HG03066 (cell line): ENCODE results near the gene IL1RAPL1.

Experiments used
- ATAC-seq: cut with Tn5 transposase; IDR thresholded peaks from one replicate; pipeline ENCODE4 v1.9.1; 2021; ENCODE audit warnings: low read depth; ENCODE audit not compliant: unreplicated experiment

Gene IL1RAPL1

DNA sequence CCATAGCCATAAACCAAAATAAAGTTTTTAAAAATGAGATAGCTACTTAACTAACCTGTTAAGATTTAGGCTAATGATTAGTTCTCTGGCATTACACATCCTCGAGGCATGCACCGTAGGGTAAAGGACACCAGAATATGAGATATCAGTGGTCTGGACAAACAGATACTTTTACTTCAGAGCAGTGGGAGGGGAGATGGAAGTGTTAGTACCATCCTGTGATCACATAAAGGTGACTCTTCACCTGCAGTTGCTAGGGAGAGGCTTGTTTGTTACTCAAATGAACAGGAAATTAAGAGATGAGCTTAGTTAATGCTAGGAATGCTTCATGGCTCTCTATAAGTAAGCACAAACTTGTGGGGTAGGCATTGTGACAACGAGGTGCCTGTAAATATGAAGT is 1003.7 kb downstream of the IL1RAPL1 start:
- ATAC-seq = no peak

DNA sequence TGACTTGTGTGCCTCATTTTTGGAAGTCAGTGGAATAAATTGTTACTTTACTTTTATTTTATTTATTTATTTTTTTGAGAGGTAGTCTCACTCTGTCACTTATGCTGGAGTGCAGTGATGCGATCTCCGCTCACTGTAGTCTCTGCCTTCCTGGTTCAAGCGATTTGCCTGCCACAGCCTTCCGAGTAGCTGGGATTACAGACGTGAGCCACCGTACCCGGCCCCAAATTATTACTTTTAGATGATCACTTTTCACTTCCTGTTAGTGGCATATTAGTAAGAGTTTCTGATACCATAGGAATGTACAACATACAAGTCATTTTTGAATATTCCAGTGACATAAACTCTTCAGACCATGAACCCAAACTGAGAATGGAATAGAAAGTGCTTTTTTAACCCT is 1017.1 kb downstream of the IL1RAPL1 start:
- ATAC-seq = no peak

DNA sequence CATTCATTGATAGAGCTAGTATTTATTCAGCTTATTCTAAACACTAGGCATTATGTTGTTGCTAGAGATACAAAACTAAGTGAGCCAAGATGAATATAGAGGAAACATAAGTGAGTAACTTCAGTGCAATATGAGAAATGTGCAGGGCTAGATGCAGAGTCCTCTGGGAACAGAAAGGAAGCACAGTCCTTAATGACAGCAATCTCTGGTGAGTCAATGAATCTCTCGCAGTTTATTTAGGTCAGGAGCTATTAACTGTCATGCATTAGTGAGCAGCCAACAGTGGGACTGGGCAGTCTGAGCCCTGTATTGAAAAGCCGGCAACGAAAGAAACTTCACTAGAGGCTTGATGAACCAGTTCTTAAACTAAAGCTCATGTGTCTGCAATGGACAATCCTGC is 1030.0 kb downstream of the IL1RAPL1 start:
- no peak for ATAC-seq

DNA sequence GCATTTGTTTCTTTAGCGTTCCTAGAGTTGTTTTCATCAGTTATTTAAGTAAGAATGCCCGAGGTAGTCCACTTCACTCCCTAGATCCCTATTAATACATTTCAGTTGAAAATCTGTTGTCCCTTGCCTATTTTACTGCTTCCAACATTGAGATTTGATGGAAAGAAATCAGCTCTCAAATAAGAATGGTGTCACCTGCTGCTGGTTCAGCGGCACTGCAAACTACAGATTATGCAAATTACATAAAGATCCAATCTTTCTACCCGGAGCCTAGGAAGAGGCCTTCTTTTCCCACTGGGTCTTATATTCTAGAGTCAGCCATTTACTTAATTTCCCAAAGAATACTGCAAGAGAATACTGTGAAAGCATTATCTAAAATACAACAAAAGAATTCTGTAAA is 1030.5 kb downstream of the IL1RAPL1 start:
- no peak for ATAC-seq

DNA sequence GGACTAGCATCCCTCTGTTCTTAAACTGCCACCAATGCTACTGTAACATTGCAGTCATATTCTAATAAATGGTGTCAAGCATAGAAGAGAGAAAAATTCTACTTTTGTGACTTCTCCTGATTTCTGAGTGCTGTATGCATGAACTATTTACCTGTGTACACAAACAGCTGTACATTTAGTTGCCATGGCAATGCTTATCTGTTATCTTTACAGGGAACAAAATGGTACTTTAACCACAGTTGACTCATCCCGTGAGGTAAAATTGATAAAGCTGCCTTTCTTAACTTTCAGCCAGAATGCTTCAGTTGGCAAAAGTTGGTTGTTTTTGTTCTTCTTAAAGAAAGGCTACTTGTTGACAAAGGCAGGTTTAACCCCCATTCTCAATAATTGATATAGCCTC is 1040.6 kb downstream of the IL1RAPL1 start:
- no peak for ATAC-seq

DNA sequence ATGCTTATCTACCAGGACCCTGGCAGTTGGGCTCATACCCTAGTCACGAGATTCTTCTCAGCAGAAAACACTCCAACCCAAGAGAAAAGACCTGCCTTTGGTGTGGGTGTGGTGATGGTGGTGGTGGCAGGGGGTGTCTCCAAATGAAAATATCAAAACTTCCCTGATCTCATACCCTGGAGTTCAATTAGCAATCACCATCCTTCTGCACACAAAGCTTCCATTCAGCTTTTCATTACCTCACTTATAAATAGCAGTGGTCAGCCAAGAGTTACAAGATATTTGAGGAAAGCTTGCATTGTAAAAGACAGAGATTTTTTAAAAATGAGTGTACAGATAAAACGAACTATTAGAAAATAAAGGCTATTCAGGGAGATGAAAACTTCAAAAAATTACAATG is 1047.3 kb downstream of the IL1RAPL1 start:
- ATAC-seq = no peak

DNA sequence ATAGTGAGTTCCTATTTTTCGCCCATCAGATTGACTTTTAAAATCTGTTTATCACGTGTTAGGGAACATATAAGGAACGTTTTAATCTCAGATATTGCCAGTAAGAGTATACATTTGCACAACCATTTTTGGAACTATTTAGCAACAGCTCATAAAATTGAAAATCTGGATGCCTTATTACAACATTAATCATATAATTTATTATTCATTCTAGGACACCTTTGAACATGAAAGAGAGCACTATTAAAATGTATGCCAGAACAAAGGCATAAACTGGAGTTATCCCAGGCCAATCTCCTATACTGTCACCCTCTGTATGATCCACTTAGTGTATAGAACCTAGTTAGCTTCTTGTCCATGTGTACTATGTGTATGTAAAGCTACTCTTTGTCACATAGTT is 1049.1 kb downstream of the IL1RAPL1 start:
- no peak for ATAC-seq

DNA sequence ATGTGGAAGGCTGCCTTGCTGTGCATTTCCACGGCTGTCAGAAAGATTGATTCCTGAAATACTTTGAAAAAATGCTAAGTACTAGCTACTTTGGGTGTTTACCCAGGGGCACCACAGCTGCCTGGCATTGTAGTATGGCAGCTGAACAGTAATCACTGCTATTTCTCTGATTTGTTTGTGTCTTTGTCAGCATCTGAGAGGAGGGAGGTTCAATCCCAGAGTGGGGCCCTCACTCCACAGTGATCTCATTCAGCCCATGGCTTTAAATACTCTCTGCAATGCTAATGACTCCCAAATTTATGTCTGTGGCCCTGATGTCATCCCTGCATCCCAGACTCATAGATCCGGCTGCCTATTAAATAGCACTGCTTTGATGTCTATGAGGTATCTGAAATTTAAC is 1052.9 kb downstream of the IL1RAPL1 start:
- no peak for ATAC-seq

DNA sequence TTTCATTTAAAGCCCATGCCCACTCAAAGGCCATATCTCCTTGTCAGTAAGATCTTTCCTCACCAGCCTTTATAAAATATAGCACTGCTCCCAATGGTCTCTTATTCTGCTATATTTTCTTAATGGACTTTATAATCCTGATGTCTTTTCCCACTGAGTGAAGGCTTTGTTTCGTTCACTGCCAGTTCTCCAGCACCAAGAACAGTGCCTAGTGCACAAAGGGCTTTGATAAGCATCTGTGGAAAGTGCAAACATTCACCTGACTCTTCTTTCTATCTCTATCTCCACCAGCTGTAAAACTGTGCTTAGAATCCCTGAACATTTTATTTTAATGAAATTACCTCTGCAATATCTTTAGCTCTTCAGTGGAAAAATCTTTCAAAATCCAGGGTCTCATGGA is 1054.2 kb downstream of the IL1RAPL1 start:
- ATAC-seq = no peak

DNA sequence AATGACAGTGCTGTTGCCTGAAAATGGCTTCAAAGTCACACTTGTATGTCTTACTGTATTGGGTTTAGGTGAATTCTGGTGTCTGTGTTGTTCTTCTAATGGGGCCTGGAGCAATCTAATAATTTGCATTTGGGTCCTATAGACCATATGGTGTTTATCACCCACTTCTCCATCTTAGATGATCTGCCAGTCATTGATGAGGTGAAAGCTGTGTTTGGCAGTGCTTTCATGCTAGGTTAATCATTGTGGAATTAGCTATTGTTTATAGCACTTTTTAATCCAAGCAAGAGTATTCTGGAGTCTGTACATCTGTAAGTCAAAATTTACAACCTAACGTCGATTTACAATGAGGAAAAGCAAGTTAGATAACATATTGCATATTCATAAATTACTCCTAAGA is 1055.9 kb downstream of the IL1RAPL1 start:
- no peak for ATAC-seq

DNA sequence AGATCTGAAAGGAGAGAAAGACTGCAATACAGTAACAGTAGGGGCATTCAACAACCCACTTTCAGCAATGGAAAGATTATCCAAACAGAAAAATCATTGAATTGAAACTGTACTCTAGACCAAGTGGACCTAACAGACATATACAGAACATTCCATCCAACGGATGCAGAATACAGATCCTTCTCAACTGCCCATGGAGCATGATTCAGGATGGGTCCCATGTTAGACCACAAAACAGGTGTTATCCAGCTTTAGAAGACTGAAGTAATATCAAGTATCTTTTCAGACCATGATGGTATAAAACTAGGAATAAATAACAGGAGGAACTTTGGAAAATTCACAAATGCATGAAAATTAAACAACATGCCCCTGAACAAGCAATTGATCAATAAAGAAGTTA is 1060.9 kb downstream of the IL1RAPL1 start:
- ATAC-seq = no peak

DNA sequence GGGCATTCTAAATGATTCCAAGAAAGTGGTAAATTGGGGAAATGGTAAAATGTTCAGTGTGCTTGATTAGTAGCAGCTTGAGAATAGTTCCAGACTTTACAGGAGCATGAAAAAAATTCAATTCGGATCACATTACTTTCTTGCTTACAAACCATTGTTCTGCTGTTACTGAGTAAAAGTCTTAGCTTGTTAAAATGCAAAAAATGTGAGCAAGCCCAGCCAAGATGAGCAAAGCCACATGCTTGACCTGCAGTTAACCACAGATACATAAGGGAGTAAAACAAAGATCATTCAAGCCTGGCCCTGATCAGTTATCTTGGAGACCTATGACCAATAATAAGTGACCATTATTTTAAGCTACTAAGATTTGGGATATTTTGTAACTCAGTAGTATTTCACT is 1065.2 kb downstream of the IL1RAPL1 start:
- ATAC-seq = no peak

DNA sequence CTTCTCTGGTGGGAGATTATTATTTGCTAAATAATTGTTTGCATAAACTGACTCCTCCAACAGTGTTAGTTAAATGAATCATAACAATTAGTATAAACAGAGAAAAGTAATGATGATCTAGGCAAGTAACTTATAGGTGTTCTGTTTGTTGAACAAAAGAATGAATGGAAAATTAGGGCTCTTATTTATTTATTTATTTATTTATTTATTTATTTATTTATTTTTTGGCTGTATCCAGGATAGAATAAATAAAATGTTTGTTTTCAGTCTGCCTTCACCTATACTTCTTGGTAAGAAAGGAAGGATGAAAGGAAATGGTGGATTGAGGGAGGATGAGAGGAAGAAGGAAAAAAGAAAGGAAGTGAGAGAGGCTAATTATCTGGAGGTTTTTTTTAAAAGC is 1066.5 kb downstream of the IL1RAPL1 start:
- no peak for ATAC-seq

DNA sequence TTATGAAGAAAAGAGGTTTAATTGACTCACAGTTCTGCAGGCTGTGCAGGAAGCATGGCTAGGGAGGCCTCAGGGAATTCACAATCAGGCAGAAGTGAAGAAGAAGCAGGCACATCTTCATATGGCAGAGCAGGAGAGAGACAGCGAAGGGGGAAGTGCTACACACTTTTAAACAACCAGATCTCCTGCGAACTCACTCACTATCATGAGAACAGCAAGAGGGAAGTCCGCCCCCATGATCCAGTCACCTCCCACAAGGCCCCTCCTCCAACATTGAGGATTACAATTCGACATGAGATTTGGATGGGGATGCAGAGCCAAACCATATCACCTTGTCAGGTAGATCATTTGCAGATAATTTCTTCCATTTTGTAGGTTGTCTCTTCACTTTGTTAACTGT is 1072.7 kb downstream of the IL1RAPL1 start:
- ATAC-seq = no peak

DNA sequence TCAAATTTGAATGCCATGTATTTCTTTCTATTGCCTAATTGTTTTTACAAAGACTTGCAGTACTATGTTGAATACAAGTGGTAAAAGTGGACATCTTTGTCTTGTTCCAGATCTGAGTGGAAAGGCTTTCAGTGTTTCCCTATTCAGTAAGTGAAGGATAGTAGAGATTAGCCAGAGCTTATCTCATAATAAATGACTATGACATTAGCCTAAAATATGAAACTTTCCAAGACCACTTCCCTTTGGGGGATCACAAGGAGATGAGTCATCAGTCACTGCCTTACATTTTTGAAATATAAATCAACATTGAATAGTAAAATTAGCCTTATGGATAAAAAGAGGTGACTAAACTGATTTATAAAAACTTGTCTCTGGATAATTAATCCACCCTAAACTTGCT is 1074.0 kb downstream of the IL1RAPL1 start:
- no peak for ATAC-seq

DNA sequence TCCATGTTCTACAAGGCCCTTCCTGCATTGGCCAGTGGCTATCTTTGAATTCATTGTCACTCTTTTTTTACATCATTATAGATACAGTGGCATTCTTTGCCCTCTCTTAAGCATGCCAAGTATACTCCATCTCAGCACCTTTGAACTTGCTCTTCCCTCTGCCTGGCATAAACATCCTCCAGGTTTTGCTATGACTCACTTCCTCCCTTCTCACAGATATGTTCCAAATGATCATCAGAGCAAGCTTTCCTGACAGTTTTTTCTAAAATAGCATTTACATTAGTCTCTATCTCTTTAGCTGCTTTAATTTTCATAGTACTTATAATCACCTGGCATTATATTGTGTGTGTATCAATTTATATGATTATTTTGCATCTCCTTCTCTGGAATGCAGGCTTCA is 1074.9 kb downstream of the IL1RAPL1 start:
- ATAC-seq = no peak

DNA sequence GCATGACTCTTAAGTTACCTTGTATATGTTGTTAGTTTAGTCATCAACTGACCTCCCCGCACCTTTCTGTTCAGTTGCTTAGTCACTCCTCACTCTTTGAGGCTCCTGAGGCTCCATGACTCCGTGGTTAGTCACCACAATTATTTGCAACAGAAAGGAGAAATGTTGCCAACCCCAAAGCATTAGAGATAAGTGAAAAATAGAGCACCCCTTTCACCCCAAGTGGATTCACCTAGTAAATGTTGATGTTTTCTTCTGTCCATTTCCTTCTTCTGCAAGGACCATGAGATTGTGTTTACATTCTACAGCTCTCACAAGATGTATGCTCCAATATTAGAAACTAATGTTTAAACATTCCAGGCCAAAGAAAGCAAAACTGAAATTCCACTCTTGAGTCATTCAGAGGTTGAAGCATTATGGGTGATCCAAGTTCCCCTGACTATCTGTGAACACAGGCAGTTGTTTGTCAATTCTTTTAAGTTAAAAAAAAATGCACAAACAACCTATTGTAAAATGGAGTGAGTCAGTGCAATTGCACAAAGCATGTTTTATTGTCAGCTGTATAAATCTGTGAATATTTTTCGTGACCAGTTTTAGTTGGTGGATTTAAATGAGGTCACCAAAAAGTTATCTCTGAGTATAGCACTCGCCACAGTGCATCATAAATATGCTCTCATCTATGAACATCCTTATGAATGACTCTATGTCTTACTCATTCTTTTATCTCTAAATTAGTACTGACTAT is 1075.7 kb downstream of the IL1RAPL1 start:
- ATAC-seq = peak; percentile 61

DNA sequence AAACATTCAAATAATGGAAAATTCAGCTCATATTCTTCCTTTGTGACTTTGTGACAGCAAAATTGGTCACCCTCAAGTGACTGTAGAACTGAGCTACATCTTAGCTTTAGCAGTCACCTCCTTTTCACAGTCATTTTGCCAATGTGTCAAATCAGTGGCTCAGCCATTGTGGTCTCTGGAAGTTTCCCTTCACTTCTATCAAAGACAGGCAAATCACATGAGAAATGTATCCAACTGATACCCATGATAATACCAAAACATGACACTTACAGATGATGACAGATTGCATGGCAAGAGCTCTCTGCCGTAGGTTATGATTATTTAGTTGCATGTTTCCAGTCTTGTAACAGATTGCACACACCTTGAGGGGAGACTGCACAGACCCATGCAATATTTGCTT is 1078.3 kb downstream of the IL1RAPL1 start:
- no peak for ATAC-seq

DNA sequence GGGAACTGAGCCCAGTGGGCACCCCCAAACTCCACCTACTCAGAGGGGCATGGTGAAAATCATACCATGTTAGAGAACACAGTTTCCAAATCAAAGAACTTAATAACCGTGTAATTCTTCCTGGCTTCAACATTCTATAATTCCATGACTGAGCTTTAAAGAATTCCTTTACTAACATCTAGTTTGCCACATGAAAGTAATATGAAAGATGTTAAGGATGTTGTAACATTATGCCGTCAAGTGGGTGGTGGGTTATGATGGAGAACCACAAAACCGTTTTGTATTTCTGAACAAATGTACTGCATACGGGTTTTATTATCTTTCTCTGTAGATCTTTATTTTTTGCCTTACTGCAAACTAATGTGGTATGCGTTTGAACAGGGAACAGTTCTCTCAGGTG is 1079.1 kb downstream of the IL1RAPL1 start:
- ATAC-seq = no peak

DNA sequence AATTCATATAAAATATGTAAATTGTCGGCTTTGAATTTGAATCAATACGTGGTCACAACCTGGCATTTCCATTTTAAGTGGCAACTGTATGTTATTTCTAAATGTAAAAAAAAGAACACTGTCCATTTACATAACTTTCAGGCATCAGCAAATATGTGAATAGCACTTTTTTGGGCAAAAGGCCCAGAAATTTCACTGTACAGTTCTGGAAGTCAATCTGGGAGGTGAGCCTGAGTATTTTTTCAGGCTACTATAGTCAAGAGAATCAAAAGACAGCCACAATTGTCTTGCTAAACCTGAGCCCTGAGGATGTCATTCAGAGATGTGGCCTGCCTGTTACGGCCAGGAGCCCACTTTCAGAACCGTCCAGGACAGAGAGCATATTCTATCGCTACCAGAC is 1084.2 kb downstream of the IL1RAPL1 start:
- ATAC-seq = no peak

DNA sequence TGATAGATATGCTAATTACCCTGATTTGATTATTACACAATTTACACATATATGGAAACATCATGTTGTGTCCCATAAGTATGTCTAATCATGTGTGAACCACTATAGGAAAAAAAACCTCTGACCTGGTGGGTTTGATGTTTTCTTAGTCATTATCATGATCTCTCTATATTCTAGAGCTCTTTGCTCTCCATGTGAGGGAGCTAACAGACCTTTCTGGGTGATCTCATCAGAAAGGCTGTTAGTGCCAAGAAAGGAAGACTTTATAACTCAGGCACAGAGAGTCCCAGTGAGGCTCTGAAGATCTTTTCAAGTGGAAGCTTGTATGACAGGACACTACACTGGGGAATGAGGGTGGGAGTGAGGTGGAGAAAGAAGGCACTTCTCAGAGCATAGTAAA is 1100.4 kb downstream of the IL1RAPL1 start:
- ATAC-seq = no peak

DNA sequence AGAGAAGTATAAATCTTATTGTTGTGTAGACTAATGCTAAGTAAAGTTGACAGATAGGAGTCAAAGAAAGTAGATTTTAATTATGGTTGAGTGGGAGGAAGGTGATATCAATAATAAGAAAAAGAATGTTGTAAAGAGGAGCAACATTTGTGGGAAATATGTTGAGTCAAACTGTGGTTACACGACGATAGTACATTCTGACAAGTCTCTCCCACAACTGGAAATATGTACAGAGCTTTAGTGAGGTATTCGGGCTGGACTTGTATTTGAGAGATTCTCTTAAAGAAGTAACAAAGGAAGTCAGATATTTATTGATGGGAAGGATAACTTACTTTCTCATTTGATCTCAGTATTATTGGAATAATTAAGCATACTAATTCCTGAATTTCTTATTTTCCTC is 1102.8 kb downstream of the IL1RAPL1 start:
- ATAC-seq = no peak

DNA sequence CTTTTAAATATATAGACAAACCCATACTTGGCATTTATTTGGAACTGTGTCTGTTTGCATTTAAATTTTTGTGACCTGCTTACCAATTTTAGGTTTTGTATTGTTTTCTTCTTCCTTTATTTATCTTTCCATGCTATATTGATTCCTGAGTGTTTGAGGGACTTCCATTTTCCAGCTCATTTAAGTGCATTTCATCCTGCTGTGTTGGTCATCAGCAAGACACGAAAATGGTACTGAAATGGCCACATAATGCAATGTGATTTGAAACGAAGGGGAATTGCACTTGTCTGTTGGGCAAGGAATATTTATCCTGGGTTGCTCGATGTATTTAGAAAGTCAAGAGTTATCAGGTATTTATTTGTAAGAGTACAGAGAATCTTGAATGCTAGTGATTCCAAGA is 1103.8 kb downstream of the IL1RAPL1 start:
- no peak for ATAC-seq
